T-helper 2 cell treated with Interferon-gamma antibody and Interleukin-4, amounts not matched to agents 5 μg/mL and 100 μg/mL, for 36 hours (primary cell): ENCODE measurements around the gene TBCK.

Experiments used
- DNase-seq: peaks from one replicate; pipeline ENCODE4 v3.0.0; 2021; ENCODE audit warnings: low spot score
- H3K27ac Mint-ChIP-seq: one replicate; pipeline ENCODE4 v1.8.0; 2021; ENCODE audit warnings: mild to moderate bottlenecking, mixed read lengths
- H3K27me3 Mint-ChIP-seq: one replicate; pipeline ENCODE4 v1.8.0; 2021; ENCODE audit warnings: low read depth, mixed read lengths
- H3K36me3 Mint-ChIP-seq: one replicate; pipeline ENCODE4 v1.8.0; 2021; ENCODE audit warnings: low read depth, mixed read lengths
- H3K4me1 Mint-ChIP-seq: one replicate; pipeline ENCODE4 v1.8.0; 2021; ENCODE audit warnings: low read depth, mixed read lengths
- H3K4me3 Mint-ChIP-seq: one replicate; pipeline ENCODE4 v1.8.0; 2022; ENCODE audit warnings: mild to moderate bottlenecking, moderate library complexity, mixed read lengths
- H3K9me3 Mint-ChIP-seq: one replicate; pipeline ENCODE4 v1.8.0; 2021; ENCODE audit warnings: mixed read lengths

TBCK gene

GRCh38 chr4:106036848-106037247, 279.2 kb downstream of the TBCK start:
- H3K4me1 Mint-ChIP-seq: no peaks in the 10 kb centered on the region
- no peak overlapping the region for H3K4me3 Mint-ChIP-seq
- peaks cover 2% of the 10 kb centered on the region for H3K27me3 Mint-ChIP-seq
- H3K27ac Mint-ChIP-seq: no peak overlapping the region
- H3K36me3 Mint-ChIP-seq: no peaks in the 10 kb centered on the region
- peaks cover 3% of the 10 kb centered on the region for H3K9me3 Mint-ChIP-seq
- no peak for DNase-seq

GRCh38 chr4:106036334-106036733, 279.7 kb downstream of the TBCK start:
- H3K4me3 Mint-ChIP-seq: no peak overlapping the region
- no peaks in the 10 kb centered on the region for H3K4me1 Mint-ChIP-seq
- no peak overlapping the region for H3K27ac Mint-ChIP-seq
- H3K36me3 Mint-ChIP-seq: no peaks in the 10 kb centered on the region
- DNase-seq: no peak
- peaks cover 2% of the 10 kb centered on the region for H3K27me3 Mint-ChIP-seq
- H3K9me3 Mint-ChIP-seq: peaks cover 3% of the 10 kb centered on the region

GRCh38 chr4:106035204-106035603, 280.8 kb downstream of the TBCK start:
- Mint-ChIP-seq H3K27ac (no peak overlapping the region), H3K36me3 (no peaks in the 10 kb centered on the region), H3K4me3 (no peak overlapping the region), H3K27me3 (peaks cover 2% of the 10 kb centered on the region), H3K4me1 (no peaks in the 10 kb centered on the region), H3K9me3 (peaks cover 3% of the 10 kb centered on the region)
- no peak for DNase-seq

GRCh38 chr4:106034751-106035150, 281.3 kb downstream of the TBCK start:
- Mint-ChIP-seq H3K36me3 (no peaks in the 10 kb centered on the region), H3K4me1 (no peaks in the 10 kb centered on the region), H3K27ac (no peak overlapping the region), H3K27me3 (peaks cover 2% of the 10 kb centered on the region), H3K4me3 (no peak overlapping the region), H3K9me3 (peaks cover 3% of the 10 kb centered on the region)
- DNase-seq: no peak

GRCh38 chr4:106034220-106034619, 281.8 kb downstream of the TBCK start:
- H3K36me3 Mint-ChIP-seq: no peaks in the 10 kb centered on the region
- H3K4me3 Mint-ChIP-seq: no peak overlapping the region
- peaks cover 3% of the 10 kb centered on the region for H3K9me3 Mint-ChIP-seq
- no peaks in the 10 kb centered on the region for H3K4me1 Mint-ChIP-seq
- H3K27ac Mint-ChIP-seq: no peak overlapping the region
- peaks cover 2% of the 10 kb centered on the region for H3K27me3 Mint-ChIP-seq
- no peak for DNase-seq

GRCh38 chr4:106033469-106033868, 282.5 kb downstream of the TBCK start:
- H3K4me1 Mint-ChIP-seq: no peaks in the 10 kb centered on the region
- H3K27ac Mint-ChIP-seq: no peak overlapping the region
- H3K27me3 Mint-ChIP-seq: peaks cover 2% of the 10 kb centered on the region
- DNase-seq: no peak
- no peak overlapping the region for H3K4me3 Mint-ChIP-seq
- no peaks in the 10 kb centered on the region for H3K36me3 Mint-ChIP-seq
- H3K9me3 Mint-ChIP-seq: peaks cover 3% of the 10 kb centered on the region

GRCh38 chr4:106032851-106033286, 283.1 kb downstream of the TBCK start:
- no peak for DNase-seq
- H3K9me3 Mint-ChIP-seq: peaks cover 6% of the 10 kb centered on the region
- no peak overlapping the region for H3K4me3 Mint-ChIP-seq
- no peaks in the 10 kb centered on the region for H3K4me1 Mint-ChIP-seq
- no peaks in the 10 kb centered on the region for H3K36me3 Mint-ChIP-seq
- H3K27me3 Mint-ChIP-seq: peaks cover 2% of the 10 kb centered on the region
- no peak overlapping the region for H3K27ac Mint-ChIP-seq

GRCh38 chr4:106022454-106022853, 293.6 kb downstream of the TBCK start:
- no peak overlapping the region for H3K27ac Mint-ChIP-seq
- no peaks in the 10 kb centered on the region for H3K27me3 Mint-ChIP-seq
- H3K9me3 Mint-ChIP-seq: peaks cover 2% of the 10 kb centered on the region
- no peak for DNase-seq
- no peak overlapping the region for H3K4me3 Mint-ChIP-seq
- H3K4me1 Mint-ChIP-seq: no peaks in the 10 kb centered on the region
- H3K36me3 Mint-ChIP-seq: no peaks in the 10 kb centered on the region

GRCh38 chr4:106021737-106022410, 294.1 kb downstream of the TBCK start:
- no peak overlapping the region for H3K4me3 Mint-ChIP-seq
- no peak overlapping the region for H3K27ac Mint-ChIP-seq
- DNase-seq: no peak
- H3K36me3 Mint-ChIP-seq: no peaks in the 10 kb centered on the region
- H3K4me1 Mint-ChIP-seq: no peaks in the 10 kb centered on the region
- H3K9me3 Mint-ChIP-seq: no peaks in the 10 kb centered on the region
- no peaks in the 10 kb centered on the region for H3K27me3 Mint-ChIP-seq

GRCh38 chr4:106019771-106020170, 296.2 kb downstream of the TBCK start:
- Mint-ChIP-seq H3K36me3 (no peaks in the 10 kb centered on the region), H3K27ac (no peak overlapping the region), H3K4me1 (no peaks in the 10 kb centered on the region), H3K9me3 (peaks cover 7% of the 10 kb centered on the region), H3K27me3 (no peaks in the 10 kb centered on the region), H3K4me3 (no peak overlapping the region)
- no peak for DNase-seq

- Mint-ChIP-seq H3K36me3 (no peaks in the 10 kb centered on the region), H3K27ac (no peak overlapping the region), H3K4me3 (no peak overlapping the region), H3K27me3 (no peaks in the 10 kb centered on the region), H3K4me1 (no peaks in the 10 kb centered on the region), H3K9me3 (peaks cover 18% of the 10 kb centered on the region)
- no peak for DNase-seq
Measured at GRCh38 chr4:106017975-106018374, 298.0 kb downstream of the TBCK start.

GRCh38 chr4:106011387-106011786, 304.6 kb downstream of the TBCK start:
- Mint-ChIP-seq H3K36me3 (no peaks in the 10 kb centered on the region), H3K4me1 (no peaks in the 10 kb centered on the region), H3K9me3 (peaks cover 44% of the 10 kb centered on the region), H3K4me3 (no peak overlapping the region), H3K27me3 (no peaks in the 10 kb centered on the region), H3K27ac (no peak overlapping the region)
- DNase-seq: no peak

GRCh38 chr4:106010761-106011160, 305.2 kb downstream of the TBCK start:
- peaks cover 44% of the 10 kb centered on the region for H3K9me3 Mint-ChIP-seq
- H3K4me1 Mint-ChIP-seq: no peaks in the 10 kb centered on the region
- H3K36me3 Mint-ChIP-seq: no peaks in the 10 kb centered on the region
- H3K4me3 Mint-ChIP-seq: no peak overlapping the region
- no peak for DNase-seq
- no peak overlapping the region for H3K27ac Mint-ChIP-seq
- H3K27me3 Mint-ChIP-seq: no peaks in the 10 kb centered on the region

- Mint-ChIP-seq H3K27ac (no peak overlapping the region), H3K9me3 (no peaks in the 10 kb centered on the region), H3K36me3 (no peaks in the 10 kb centered on the region), H3K4me3 (no peak overlapping the region), H3K4me1 (no peaks in the 10 kb centered on the region), H3K27me3 (no peaks in the 10 kb centered on the region)
- DNase-seq: no peak
Measured at GRCh38 chr4:106002994-106003393, 313.0 kb downstream of the TBCK start.
